Activated CD4-positive, alpha-beta memory T cell treated with anti-CD3 and anti-CD28 coated beads for 36 hours (primary cell): Measurements from ENCODE around the gene ANKRD49. TPM values are rescaled to one million over a fixed set of nuclear protein-coding genes. Genes with fewer than 3 reads are reported as not detected.

Experiments used
- CTCF ChIA-PET: fragments of 350-600 bp; sonication (Branson Sonifier 250); formaldehyde crosslinking; loops from one replicate; lab custom pipeline; 2021; ENCODE audit warnings: antibody characterized with exemption, inconsistent platforms; lab: Charles Lee
- POLR2A ChIA-PET: fragments of 350-600 bp; sonication (Branson Sonifier 250); formaldehyde crosslinking; loops from one replicate; lab custom pipeline; 2021; ENCODE audit warnings: antibody characterized with exemption; lab: Charles Lee
- DNase-seq: peaks from one replicate; pipeline ENCODE4 v3.0.0-alpha.2; 2020
- H3K27ac Mint-ChIP-seq: one replicate; pipeline ENCODE4 v1.8.0; 2021; ENCODE audit warnings: mixed read lengths
- H3K27me3 Mint-ChIP-seq: one replicate; pipeline ENCODE4 v1.8.0; 2021; ENCODE audit warnings: mixed read lengths
- H3K36me3 Mint-ChIP-seq: one replicate; pipeline ENCODE4 v1.8.0; 2021; ENCODE audit warnings: mixed read lengths
- H3K4me1 Mint-ChIP-seq: one replicate; pipeline ENCODE4 v1.8.0; 2021; ENCODE audit warnings: low read depth, mixed read lengths
- H3K4me3 Mint-ChIP-seq: one replicate; pipeline ENCODE4 v1.8.0; 2021; ENCODE audit warnings: mild to moderate bottlenecking, mixed read lengths
- H3K9me3 Mint-ChIP-seq: one replicate; pipeline ENCODE4 v1.8.0; 2021; ENCODE audit warnings: mixed read lengths
- intact Hi-C: fragments of 100-400 bp; cut with micrococcal nuclease; formaldehyde crosslinking; loops from one replicate; pipeline ENCODE4 v1.15.1; 2023
- total RNA-seq, 2 experiments: library from RNA; stranded (reverse); gene quantifications; one replicate each; pipeline ENCODE4 v1.2.3, GENCODE V29; 2021

The ANKRD49 gene, protein sequence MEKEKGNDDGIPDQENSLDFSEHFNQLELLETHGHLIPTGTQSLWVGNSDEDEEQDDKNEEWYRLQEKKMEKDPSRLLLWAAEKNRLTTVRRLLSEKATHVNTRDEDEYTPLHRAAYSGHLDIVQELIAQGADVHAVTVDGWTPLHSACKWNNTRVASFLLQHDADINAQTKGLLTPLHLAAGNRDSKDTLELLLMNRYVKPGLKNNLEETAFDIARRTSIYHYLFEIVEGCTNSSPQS
- 10 to 100 TPM; 18.6 to 19.2 TPM for total RNA-seq

DNA sequence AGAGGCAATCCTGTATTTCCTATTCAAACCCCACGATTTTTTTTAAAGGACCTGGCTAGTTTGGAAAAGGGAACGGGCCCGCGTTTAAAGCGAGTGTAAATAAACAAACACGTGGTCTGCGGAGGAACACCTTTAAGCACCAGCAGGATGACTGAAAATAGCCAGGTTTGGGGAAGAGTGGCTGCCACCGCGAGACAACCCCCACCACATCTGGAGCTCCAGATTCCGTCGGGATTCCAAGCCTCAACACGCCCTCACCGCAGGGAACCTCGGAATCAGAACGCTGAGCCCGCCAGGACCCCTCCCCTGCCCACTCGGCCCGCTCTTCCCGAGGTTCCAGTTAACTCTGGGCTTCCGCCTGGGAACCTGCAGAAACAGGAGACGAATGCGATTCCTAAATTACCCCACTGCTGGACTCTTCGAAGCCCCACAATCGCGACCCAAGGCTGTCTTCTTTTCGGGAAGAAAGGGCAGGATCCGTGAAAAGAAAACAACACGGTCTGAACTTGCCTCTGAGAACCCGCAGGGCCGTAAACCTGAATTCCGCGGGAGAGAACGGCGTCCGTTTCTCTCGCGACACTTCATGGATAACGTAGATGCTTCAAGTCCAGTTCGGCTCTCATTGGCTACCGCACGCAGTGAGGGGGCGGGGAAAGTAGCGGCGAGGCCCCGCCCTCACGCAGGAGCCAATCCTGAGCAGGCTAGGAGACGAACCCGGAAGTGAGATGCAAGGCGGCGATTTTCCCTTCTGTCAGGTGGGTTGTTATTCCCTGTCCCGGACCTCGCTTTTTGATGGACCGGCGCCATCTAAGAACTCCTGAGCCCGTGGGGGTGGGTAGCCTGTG, at the start of gene ANKRD49, which contains the start of gene MRE11:
ANKRD49 (plus strand) TSS at position 704 of the 845 bp plus-strand sequence. CDS start 2,710 bp downstream, outside the sequence.
MRE11 (minus strand) TSS at position 564 of the 845 bp plus-strand sequence. CDS start 1,043 bp downstream, outside the sequence.
- intact Hi-C loops: loop anchor here (1.0 to 10.0 kb wide), 9 partner anchors 50 to 1299 kb away; partner anchors contain the start of genes C11orf54, CEP295, CEP57 and FUT4
- Mint-ChIP-seq H3K9me3 (no peaks in the 10 kb centered on the region), H3K4me3 (peak within 1 kb of the TSS; percentile 96), H3K27me3 (no peaks in the 10 kb centered on the region), H3K27ac (peak within 1 kb of the TSS; percentile 89), H3K36me3 (peaks cover 23% of the 10 kb centered on the region), H3K4me1 (peaks cover 34% of the 10 kb centered on the region)
- POLR2A ChIA-PET: interaction anchor here (0.6 kb wide), 1 partner anchor 710 kb away, joined by 3 read pairs; the partner anchor contains the start of gene MED17
- DNase-seq: peak; percentile 98
- CTCF ChIA-PET: interaction anchor here (0.5 to 0.7 kb wide), 2 partner anchors 11 to 31 kb away, joined by 3 to 4 read pairs; no protein-coding TSS in a partner anchor

DNA sequence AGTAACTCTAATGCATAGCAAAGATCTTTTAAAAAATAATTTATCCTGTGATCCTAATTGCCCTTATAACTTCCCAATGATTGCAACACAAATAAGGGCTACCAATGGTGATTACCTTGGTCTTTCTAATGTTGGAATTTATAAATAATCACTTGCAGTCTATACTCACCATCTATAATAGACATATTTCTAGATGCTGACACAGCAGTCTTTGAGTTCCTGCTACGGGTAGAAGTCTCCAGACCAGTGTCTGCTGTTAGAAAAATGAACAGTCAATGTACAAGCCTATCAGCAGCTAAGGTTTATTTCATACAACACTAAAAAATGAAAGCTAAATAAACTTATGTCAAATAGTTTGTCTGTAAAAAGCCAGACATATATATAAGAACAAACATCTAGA, 48.1 kb upstream of the ANKRD49 start:
- Mint-ChIP-seq H3K27ac (no peak overlapping the region), H3K36me3 (peaks cover 39% of the 10 kb centered on the region), H3K9me3 (no peaks in the 10 kb centered on the region), H3K27me3 (no peaks in the 10 kb centered on the region), H3K4me1 (no peaks in the 10 kb centered on the region), H3K4me3 (no peak overlapping the region)
- DNase-seq: no peak
- ChIA-PET POLR2A (no interaction called here), CTCF (no interaction called here)
- intact Hi-C loops: no loop called here

DNA sequence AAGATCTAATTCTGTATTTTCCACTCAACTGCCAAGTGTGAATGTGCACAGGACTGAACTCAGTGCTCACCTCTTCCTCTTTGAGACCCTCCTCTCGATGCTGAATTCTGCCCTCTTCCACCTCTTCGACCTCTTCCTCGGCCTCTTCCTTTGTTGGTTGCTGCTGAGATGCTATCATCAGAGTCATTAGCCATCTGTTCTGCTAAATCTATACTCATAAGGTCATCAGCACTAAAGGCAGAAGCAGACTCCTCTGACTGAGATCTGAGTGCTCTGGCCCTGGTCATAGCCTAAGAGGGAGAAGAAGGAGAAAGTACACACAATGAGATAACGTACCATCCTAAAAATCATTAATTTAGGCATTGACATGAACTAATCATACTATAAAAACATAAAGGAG, 46.6 kb upstream of the ANKRD49 start:
- ChIA-PET POLR2A (no interaction called here), CTCF (no interaction called here)
- H3K9me3 Mint-ChIP-seq: no peaks in the 10 kb centered on the region
- no peak for DNase-seq
- no peak overlapping the region for H3K4me3 Mint-ChIP-seq
- H3K36me3 Mint-ChIP-seq: peaks cover 31% of the 10 kb centered on the region
- H3K27me3 Mint-ChIP-seq: no peaks in the 10 kb centered on the region
- no peak overlapping the region for H3K27ac Mint-ChIP-seq
- H3K4me1 Mint-ChIP-seq: no peaks in the 10 kb centered on the region
- intact Hi-C loops: no loop called here

DNA sequence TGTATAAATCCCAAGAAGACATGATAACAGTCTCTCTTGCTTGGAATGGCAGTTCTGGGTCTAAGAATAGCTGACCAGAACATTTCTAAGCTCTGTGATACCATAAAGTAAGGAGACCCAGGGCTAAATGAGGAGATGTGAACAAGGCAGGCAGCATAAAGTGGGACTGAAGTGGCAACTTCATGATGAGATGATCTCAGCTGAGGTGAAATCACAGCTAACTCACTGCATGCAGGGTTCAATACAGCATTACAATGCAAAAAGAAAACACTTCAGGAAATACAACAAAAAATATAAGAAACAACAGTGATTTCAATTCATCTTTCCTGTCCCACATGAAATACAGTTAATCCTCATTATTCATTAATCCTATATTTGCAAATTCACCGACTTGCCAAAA, 44.8 kb upstream of the ANKRD49 start:
- CTCF ChIA-PET: no interaction called here
- POLR2A ChIA-PET: no interaction called here
- no peaks in the 10 kb centered on the region for H3K27me3 Mint-ChIP-seq
- H3K4me3 Mint-ChIP-seq: no peak overlapping the region
- no peak for DNase-seq
- H3K36me3 Mint-ChIP-seq: peaks cover 34% of the 10 kb centered on the region
- no peaks in the 10 kb centered on the region for H3K4me1 Mint-ChIP-seq
- peaks cover 3% of the 10 kb centered on the region for H3K9me3 Mint-ChIP-seq
- intact Hi-C loops: no loop called here
- H3K27ac Mint-ChIP-seq: no peak overlapping the region

DNA sequence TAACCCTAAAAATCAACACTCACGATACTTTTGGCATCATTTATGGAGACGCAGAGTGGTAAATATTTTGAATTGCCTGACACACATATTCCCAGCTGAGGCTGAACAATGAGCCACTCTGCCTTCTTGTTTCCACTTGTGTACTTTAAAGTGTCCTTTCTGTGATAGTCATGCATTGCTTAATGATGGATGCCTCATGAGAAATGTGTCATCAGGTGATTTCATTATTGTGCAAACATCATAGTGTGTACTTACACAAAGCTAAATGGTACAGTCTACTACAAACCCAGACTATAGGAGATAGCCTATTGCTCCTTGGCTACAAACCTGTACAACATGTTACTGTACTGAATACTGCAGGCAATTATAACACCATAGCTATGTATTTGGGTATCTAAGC, 44.3 kb upstream of the ANKRD49 start:
- Mint-ChIP-seq H3K27ac (no peak overlapping the region), H3K9me3 (peaks cover 3% of the 10 kb centered on the region), H3K27me3 (no peaks in the 10 kb centered on the region), H3K4me1 (no peaks in the 10 kb centered on the region), H3K36me3 (peaks cover 30% of the 10 kb centered on the region), H3K4me3 (no peak overlapping the region)
- intact Hi-C loops: no loop called here
- DNase-seq: no peak
- ChIA-PET POLR2A (no interaction called here), CTCF (no interaction called here)

DNA sequence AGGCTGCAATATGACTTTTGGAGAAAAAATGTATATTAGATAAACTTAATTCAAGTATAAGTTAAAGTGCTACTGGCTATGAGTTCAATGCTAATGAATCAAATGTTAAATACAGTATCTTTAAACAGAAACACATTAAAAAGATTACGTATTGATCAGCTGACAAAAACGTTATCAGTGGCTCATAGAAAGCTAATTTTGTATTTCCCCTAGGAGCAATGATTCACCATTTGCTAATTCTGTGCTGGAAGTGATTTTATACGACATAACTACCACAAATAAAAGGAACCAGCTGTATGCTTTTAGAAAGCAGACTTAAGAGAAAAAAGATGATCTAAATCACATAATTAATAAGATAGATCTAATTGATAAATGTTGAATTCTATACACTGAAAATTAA, 43.7 kb upstream of the ANKRD49 start:
- POLR2A ChIA-PET: no interaction called here
- Mint-ChIP-seq H3K9me3 (peaks cover 3% of the 10 kb centered on the region), H3K36me3 (peaks cover 31% of the 10 kb centered on the region), H3K4me1 (no peaks in the 10 kb centered on the region), H3K27me3 (no peaks in the 10 kb centered on the region), H3K27ac (no peak overlapping the region), H3K4me3 (no peak overlapping the region)
- CTCF ChIA-PET: interaction anchor here (0.9 kb wide), 1 partner anchor 55 kb away, joined by 3 read pairs; no protein-coding TSS in a partner anchor
- no peak for DNase-seq
- intact Hi-C loops: no loop called here

DNA sequence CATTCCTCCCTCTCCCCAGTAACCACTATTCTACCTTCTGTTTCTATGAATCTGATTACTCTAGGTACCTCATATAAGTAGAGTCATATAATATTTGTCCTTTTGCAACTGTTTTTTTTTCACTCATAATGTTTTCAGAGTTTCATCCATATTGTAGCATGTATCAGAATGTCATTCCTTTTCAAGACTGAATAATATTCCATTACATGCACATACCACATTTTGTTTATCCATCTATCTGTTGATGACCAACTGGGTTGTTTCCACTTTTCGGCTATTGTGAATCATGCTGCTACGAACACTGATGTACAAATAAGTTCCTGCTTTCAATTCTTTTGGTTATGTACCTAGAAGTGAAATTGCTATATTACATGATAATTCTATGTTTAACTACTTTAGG, 40.8 kb upstream of the ANKRD49 start:
- H3K4me3 Mint-ChIP-seq: no peak overlapping the region
- H3K36me3 Mint-ChIP-seq: peaks cover 31% of the 10 kb centered on the region
- POLR2A ChIA-PET: no interaction called here
- intact Hi-C loops: no loop called here
- DNase-seq: no peak
- H3K27ac Mint-ChIP-seq: no peak overlapping the region
- peaks cover 3% of the 10 kb centered on the region for H3K9me3 Mint-ChIP-seq
- H3K4me1 Mint-ChIP-seq: no peaks in the 10 kb centered on the region
- H3K27me3 Mint-ChIP-seq: no peaks in the 10 kb centered on the region
- CTCF ChIA-PET: no interaction called here

DNA sequence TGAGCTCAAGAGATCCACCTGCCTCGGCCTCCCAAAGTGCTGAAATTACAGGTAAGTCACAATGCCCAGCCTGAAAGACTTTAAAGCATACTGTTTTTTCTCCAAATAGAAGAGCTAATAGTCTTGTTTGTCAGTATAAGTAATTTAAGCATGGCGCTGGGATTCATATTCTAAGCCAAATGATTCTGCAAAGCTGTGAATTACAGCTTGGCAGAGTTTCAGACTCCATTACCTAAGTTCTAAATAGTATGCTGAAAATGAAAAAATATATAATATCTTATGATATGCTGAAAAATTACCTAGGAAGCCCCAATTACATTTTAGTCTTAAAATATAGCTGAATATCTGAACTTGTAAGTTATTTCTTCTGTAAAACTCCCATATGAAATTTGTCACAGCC, 39.5 kb upstream of the ANKRD49 start:
- no peak for DNase-seq
- Mint-ChIP-seq H3K9me3 (peaks cover 3% of the 10 kb centered on the region), H3K36me3 (peaks cover 31% of the 10 kb centered on the region), H3K27ac (no peak overlapping the region), H3K27me3 (no peaks in the 10 kb centered on the region), H3K4me3 (no peak overlapping the region), H3K4me1 (no peaks in the 10 kb centered on the region)
- CTCF ChIA-PET: no interaction called here
- POLR2A ChIA-PET: no interaction called here
- intact Hi-C loops: no loop called here

DNA sequence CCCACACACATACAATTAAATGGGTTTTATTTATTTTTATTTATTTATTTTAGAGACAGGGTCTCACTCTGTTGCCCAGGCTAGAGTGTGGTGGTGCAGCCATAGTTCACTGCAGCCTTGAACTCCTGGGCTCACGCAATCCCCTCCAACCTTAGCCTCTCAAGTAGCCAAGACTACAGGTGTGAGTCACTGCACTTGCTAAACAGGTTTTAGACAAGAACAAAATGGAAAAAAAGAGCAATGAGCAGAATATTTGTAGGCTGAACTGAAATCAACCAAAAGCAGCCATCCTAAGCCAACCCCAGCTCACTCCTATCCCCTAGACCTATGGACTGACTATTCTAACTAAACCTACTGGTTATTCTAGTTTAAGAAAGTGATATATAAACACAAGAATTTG, 37.9 kb upstream of the ANKRD49 start:
- H3K4me1 Mint-ChIP-seq: no peaks in the 10 kb centered on the region
- no peaks in the 10 kb centered on the region for H3K27me3 Mint-ChIP-seq
- ChIA-PET CTCF (interaction anchor here (0.7 kb wide), 1 partner anchor 13 kb away, joined by 3 read pairs; no protein-coding TSS in a partner anchor), POLR2A (no interaction called here)
- no peak for DNase-seq
- H3K9me3 Mint-ChIP-seq: peaks cover 3% of the 10 kb centered on the region
- intact Hi-C loops: no loop called here
- H3K36me3 Mint-ChIP-seq: peaks cover 42% of the 10 kb centered on the region
- no peak overlapping the region for H3K4me3 Mint-ChIP-seq
- no peak overlapping the region for H3K27ac Mint-ChIP-seq

DNA sequence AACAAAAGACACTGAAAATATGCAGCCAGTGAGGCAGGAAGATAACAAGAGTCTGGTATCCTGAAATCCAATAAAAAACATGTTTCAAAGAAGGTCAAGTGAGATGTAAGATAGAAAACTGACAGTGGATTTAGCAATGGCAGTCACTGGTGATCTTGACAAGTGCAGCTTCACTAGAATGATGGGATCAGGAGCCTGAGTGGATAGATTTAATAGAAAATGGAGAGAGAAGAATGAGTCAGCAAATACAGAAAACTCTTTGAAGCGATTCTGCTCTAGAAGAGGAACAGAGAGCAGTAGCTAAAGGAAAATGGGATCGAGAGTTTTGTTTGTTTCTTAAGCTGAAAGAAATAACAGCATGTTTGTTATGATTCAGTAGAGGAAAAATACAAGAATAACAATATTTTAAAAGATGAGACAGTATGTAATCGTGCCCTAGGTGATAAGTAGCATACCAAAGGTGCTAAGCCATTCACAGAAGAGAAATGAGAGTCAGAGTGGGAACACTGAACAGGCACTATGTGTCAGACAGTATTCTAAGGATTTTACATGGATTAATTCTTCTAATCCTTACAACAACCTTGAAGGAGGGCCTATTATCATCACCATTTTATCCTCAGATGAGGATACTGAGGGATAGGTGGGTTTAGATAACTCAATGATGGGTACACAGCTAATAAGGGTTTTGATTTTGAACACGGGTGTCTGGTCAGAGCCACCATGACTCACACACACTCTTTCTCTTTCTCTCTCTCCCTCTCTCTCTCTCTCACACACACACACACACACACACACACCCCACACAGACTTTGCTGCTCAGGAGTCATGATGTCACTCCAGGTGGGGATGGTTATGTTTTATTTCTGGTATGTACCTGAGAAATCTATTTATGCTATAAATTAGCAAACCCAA, 36.4 kb upstream of the ANKRD49 start:
- ChIA-PET CTCF (no interaction called here), POLR2A (no interaction called here)
- H3K27ac Mint-ChIP-seq: no peak overlapping the region
- no peaks in the 10 kb centered on the region for H3K4me1 Mint-ChIP-seq
- H3K36me3 Mint-ChIP-seq: peaks cover 47% of the 10 kb centered on the region
- intact Hi-C loops: no loop called here
- DNase-seq: no peak
- peaks cover 3% of the 10 kb centered on the region for H3K9me3 Mint-ChIP-seq
- H3K27me3 Mint-ChIP-seq: no peaks in the 10 kb centered on the region
- H3K4me3 Mint-ChIP-seq: no peak overlapping the region

DNA sequence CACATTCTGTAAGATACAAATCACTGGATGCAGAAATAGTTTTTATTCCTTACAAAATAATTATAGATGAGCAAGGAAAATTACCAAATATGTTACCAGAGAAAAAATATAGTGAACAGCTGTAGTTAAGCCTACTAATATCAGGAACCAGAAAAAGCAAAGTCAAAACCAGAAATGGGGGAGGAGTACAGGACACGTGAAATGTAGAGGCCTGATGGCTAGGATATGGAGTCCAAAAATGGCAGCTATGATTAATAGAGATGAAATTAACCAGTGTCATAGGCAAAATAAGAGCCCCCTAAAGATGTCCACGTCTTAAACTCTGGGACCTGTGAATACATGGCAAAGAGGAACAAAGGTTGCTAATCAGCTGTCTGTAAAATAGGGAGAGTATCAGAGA, 34.2 kb upstream of the ANKRD49 start:
- no peak for DNase-seq
- ChIA-PET POLR2A (no interaction called here), CTCF (no interaction called here)
- intact Hi-C loops: no loop called here
- Mint-ChIP-seq H3K27ac (no peak overlapping the region), H3K9me3 (no peaks in the 10 kb centered on the region), H3K36me3 (peaks cover 53% of the 10 kb centered on the region), H3K4me3 (no peak overlapping the region), H3K27me3 (no peaks in the 10 kb centered on the region), H3K4me1 (no peaks in the 10 kb centered on the region)
